Smooth muscle cell (in vitro differentiated cells): ENCODE measurements around the gene IL33. TPM values are rescaled to one million over a fixed set of nuclear protein-coding genes. Genes with fewer than 3 reads are reported as not detected.

Experiments used
- DNase-seq: peaks from one replicate; lab custom pipeline; 2025; ENCODE audit not compliant: unreplicated experiment; lab: John Stamatoyannopoulos, UW
- H2AFZ ChIP-seq: fragments of 200-600 bp; sonication (generic); 2 replicates; pipeline ENCODE4 v1.6.0; 2016; ENCODE audit warnings: antibody characterized with exemption, low read depth, mild to moderate bottlenecking
- H3F3A ChIP-seq: fragments of 200-600 bp; sonication (generic); 2 replicates; pipeline ENCODE4 v1.6.0; 2017; ENCODE audit warnings: antibody characterized with exemption, low read depth
- H3K27ac ChIP-seq: fragments of 200-600 bp; sonication (generic); 2 replicates; pipeline ENCODE4 v1.5.1; 2016; ENCODE audit warnings: low read depth, mild to moderate bottlenecking
- H3K27me3 ChIP-seq: fragments of 200-600 bp; sonication (generic); 2 replicates; pipeline ENCODE4 v1.6.1; 2016; ENCODE audit warnings: low read depth, mild to moderate bottlenecking
- H3K36me3 ChIP-seq: fragments of 200-600 bp; sonication (generic); 2 replicates; pipeline ENCODE4 v1.5.1; 2016; ENCODE audit warnings: low read depth
- H3K4me1 ChIP-seq: fragments of 200-600 bp; sonication (generic); 2 replicates; pipeline ENCODE4 v1.5.1; 2016; ENCODE audit warnings: low read depth
- H3K4me2 ChIP-seq: fragments of 200-600 bp; sonication (generic); 2 replicates; pipeline ENCODE4 v1.6.0; 2016; ENCODE audit warnings: mild to moderate bottlenecking
- H3K4me3 ChIP-seq: fragments of 200-600 bp; sonication (generic); 2 replicates; pipeline ENCODE4 v1.5.1; 2016; ENCODE audit warnings: mild to moderate bottlenecking
- H3K79me2 ChIP-seq: fragments of 200-600 bp; sonication (generic); 2 replicates; pipeline ENCODE4 v1.6.0; 2016; ENCODE audit warnings: low read depth, mild to moderate bottlenecking
- H3K9ac ChIP-seq: fragments of 200-600 bp; sonication (generic); 2 replicates; pipeline ENCODE4 v1.6.0; 2016; ENCODE audit warnings: low read depth
- H3K9me3 ChIP-seq: fragments of 200-600 bp; sonication (generic); replicated peaks from 2 replicates; pipeline ENCODE4 v1.5.1; 2016; ENCODE audit warnings: low read depth
- H4K20me1 ChIP-seq: fragments of 200-600 bp; sonication (generic); 2 replicates; pipeline ENCODE4 v1.6.0; 2016; ENCODE audit warnings: low read depth
- WGBS: methylation state at CpG from one replicate; pipeline ENCODE4 v1.1.7; 2016; ENCODE audit warnings: low lambda C conversion rate; 5-methylcytosine and 5-hydroxymethylcytosine counted together
- polyA plus RNA-seq: library from polyadenylated mRNA; unstranded; fragments of >200 nt; fragmentation: Nextera tagmentation; extraction: Ambion mirVana; gene quantifications from 2 replicates; pipeline ENCODE4 v1.2.1, GENCODE V29; 2016
- total RNA-seq: library from RNA; depleted of rRNA; stranded (reverse); fragments of >200 nt; gene quantifications from 2 replicates; pipeline ENCODE4 v1.2.3, GENCODE V29; 2014
- TF ChIP-seq, protein P1 (sequence below): fragments of 200-600 bp; sonication (generic); IDR thresholded peaks from 2 replicates; pipeline ENCODE4 v1.5.1; 2017; ENCODE audit warnings: borderline replicate concordance, mild to moderate bottlenecking, antibody characterized with exemption; ENCODE audit not compliant: insufficient read depth, poor library complexity, severe bottlenecking

Gene IL33
- total and polyA plus RNA-seq, 2 experiments from 2014 or later = 6.7 to 14.4 TPM

DNA sequence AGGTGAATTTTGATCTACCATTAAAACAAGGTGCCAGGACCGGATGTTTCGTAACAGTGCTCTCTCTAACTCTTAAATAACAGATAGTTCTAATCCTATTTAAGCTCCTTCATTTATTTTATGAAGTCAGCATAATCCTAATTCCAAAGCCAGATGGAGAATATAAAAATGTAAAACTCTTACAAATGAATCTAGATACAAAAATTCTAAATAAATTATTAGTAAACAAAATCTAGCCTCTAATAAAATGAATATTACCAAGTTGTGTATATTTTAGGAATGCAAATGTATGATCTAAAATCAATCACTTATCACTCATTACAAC is 32.4 kb upstream of the IL33 start:
- Histone ChIP-seq H3K27ac (no peak overlapping the region), H4K20me1 (no peaks in the 10 kb centered on the region), H3K4me2 (no peak overlapping the region), H3K36me3 (no peaks in the 10 kb centered on the region), H3K4me1 (no peaks in the 10 kb centered on the region), H2AFZ (no peak overlapping the region), H3K79me2 (no peaks in the 10 kb centered on the region), H3K4me3 (no peak overlapping the region), H3K9ac (no peak overlapping the region), H3K27me3 (no peaks in the 10 kb centered on the region), H3K9me3 (no peaks in the 10 kb centered on the region), H3F3A (no peaks in the 10 kb centered on the region)
- DNase-seq = no peak
- TF ChIP-seq, protein P1, sequence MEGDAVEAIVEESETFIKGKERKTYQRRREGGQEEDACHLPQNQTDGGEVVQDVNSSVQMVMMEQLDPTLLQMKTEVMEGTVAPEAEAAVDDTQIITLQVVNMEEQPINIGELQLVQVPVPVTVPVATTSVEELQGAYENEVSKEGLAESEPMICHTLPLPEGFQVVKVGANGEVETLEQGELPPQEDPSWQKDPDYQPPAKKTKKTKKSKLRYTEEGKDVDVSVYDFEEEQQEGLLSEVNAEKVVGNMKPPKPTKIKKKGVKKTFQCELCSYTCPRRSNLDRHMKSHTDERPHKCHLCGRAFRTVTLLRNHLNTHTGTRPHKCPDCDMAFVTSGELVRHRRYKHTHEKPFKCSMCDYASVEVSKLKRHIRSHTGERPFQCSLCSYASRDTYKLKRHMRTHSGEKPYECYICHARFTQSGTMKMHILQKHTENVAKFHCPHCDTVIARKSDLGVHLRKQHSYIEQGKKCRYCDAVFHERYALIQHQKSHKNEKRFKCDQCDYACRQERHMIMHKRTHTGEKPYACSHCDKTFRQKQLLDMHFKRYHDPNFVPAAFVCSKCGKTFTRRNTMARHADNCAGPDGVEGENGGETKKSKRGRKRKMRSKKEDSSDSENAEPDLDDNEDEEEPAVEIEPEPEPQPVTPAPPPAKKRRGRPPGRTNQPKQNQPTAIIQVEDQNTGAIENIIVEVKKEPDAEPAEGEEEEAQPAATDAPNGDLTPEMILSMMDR = no peak
- WGBS = 98% methylated on average over 2 of the region's 2 CpGs

DNA sequence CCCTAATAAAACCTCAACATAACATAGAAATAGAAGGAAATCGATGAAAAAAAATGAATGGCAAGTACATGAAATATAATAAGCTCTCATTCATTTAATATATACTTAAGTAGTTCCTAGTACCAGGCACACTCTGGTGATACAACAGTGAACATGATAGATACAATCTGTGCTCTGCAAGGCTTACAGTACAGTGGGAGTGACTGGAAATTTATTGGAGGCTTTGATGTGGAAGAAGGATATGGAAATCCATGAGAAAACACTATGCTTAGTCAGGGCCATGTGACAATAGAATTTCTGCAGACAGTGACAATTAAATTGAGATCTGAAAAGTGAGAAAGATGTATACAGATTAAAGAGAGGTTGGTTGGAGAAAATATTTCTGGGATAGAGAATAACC is 32.0 kb upstream of the IL33 start:
- WGBS = 76% methylated on average over 1 of the region's 1 CpG
- Histone ChIP-seq H3K27ac (no peak overlapping the region), H2AFZ (no peak overlapping the region), H3K9ac (no peak overlapping the region), H3K79me2 (no peaks in the 10 kb centered on the region), H3K4me3 (no peak overlapping the region), H3K36me3 (no peaks in the 10 kb centered on the region), H3K4me2 (no peak overlapping the region), H3K9me3 (no peaks in the 10 kb centered on the region), H3K27me3 (no peaks in the 10 kb centered on the region), H4K20me1 (no peaks in the 10 kb centered on the region), H3K4me1 (no peaks in the 10 kb centered on the region), H3F3A (no peaks in the 10 kb centered on the region)
- DNase-seq = no peak
- TF ChIP-seq, protein P1 = no peak

DNA sequence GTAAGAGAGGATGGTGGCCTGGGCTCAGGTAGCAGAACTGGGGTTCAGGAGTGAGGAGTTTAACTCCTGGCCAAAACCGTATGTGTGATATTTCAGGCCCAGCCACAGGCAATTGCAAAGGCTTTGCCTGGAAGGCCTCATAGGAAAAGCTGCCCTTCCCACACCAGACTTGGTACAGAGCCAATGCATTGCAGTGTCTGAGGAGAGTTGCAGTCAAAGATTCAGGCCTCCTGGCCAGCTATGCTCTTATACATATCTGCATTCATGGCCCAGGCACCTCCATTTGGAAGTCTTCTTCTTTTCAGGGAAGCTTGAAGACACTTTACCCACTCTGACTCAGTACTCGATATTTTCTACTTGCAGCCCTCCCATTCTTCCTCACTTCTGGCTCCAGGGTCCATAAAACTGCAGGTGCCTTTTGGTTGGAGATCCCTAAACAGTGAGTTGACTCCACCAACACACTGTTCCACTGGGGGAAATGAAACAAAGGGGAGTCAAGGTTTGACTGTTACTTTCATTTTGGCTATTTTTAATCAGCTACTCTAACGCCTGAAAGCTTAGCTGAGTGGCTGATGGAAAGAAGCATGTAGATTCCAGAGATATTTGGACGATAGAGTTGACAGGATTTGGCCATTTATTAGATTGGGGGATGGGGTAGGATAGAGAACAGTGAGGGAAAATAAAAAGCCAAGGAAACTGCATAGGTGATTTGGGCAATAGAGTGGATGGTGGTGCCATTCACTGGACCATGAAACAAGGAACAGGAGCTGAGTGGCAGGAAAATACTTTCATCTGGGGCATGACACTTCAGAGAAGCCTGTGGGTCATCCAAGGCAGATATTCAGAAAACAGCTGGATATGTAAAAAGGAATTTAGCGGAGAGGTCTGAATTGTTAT is 30.6 kb upstream of the IL33 start:
- Histone ChIP-seq H3K27ac (no peak overlapping the region), H3K4me3 (no peak overlapping the region), H3K36me3 (no peaks in the 10 kb centered on the region), H2AFZ (no peak overlapping the region), H4K20me1 (no peaks in the 10 kb centered on the region), H3K9ac (no peak overlapping the region), H3K79me2 (no peaks in the 10 kb centered on the region), H3K4me2 (no peak overlapping the region), H3F3A (no peaks in the 10 kb centered on the region), H3K4me1 (no peaks in the 10 kb centered on the region), H3K9me3 (no peaks in the 10 kb centered on the region), H3K27me3 (no peaks in the 10 kb centered on the region)
- WGBS = 72% methylated on average over 5 of the region's 5 CpGs
- TF ChIP-seq, protein P1 = no peak
- no peak for DNase-seq

DNA sequence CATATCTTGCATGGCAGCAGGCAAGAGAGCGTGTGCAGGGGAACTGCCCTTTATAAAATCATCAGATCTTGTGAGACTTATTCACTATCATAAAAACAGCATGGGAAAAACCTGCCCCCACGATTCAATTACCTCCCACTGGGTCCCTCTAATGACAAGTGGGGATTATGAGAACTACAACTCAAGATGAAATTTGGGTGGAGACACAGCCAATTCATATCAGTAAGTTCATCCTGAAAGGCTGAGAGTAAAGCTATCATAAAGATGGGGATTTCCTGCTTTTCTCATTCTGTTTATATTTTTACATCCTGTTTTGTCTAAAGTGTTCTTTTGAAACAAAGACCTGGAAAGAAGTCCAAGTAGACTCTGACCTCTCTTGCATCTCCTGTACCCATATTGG is 28.9 kb upstream of the IL33 start:
- Histone ChIP-seq H4K20me1 (no peaks in the 10 kb centered on the region), H3F3A (no peaks in the 10 kb centered on the region), H3K27me3 (no peaks in the 10 kb centered on the region), H3K36me3 (no peaks in the 10 kb centered on the region), H3K79me2 (no peaks in the 10 kb centered on the region), H3K4me2 (no peak overlapping the region), H3K9me3 (no peaks in the 10 kb centered on the region), H2AFZ (no peak overlapping the region), H3K27ac (no peak overlapping the region), H3K9ac (no peak overlapping the region), H3K4me1 (no peaks in the 10 kb centered on the region), H3K4me3 (no peak overlapping the region)
- TF ChIP-seq, protein P1 = no peak
- WGBS = 72% methylated on average over 2 of the region's 2 CpGs
- DNase-seq = no peak
